GM12878 (cell line): Measurements from ENCODE around the gene GPC6. TPM values are rescaled to one million over a fixed set of nuclear protein-coding genes. Genes with fewer than 3 reads are reported as not detected.

ENCODE experiments used
- ATAC-seq: fragments of 200-7000 bp; cut with Tn5 transposase; 3 replicates; pipeline ENCODE4 v1.9.1; 2020; ENCODE audit warnings: mild to moderate bottlenecking, moderate library complexity
- BruUV-seq: library from RNA; stranded (reverse); fragments of 400-500 nt; replicated peaks from 2 replicates; lab custom pipeline; 2021; lab: Mats Ljungman, UMichigan
- CTCF ChIA-PET: fragments of 300-600 bp; sonication (Branson Sonifier 250); formaldehyde crosslinking; extraction: SDS; loops from one replicate; lab custom pipeline; 2021; ENCODE audit warnings: inconsistent platforms; lab: Yijun Ruan, JAX
- POLR2A ChIA-PET: fragments of 350-600 bp; formaldehyde crosslinking; extraction: SDS; loops from one replicate; lab custom pipeline; 2021; ENCODE audit warnings: inconsistent platforms; lab: Charles Lee
- RAD21 ChIA-PET: fragments of 300-600 bp; sonication (Branson Sonifier 250); formaldehyde crosslinking; loops from one replicate; lab custom pipeline; 2023; ENCODE audit warnings: antibody characterized with exemption; ENCODE audit not compliant: unreplicated experiment; lab: Charles Lee
- SMC1A ChIA-PET: fragments of 300-600 bp; sonication (Branson Sonifier 250); formaldehyde crosslinking; loops from one replicate; lab custom pipeline; 2023; ENCODE audit not compliant: unreplicated experiment, uncharacterized antibody; lab: Charles Lee
- DNase-seq: peaks from one replicate; pipeline ENCODE4 v3.0.0-alpha.2; 2011; ENCODE audit warnings: low read depth, low spot score
- FAIRE-seq: peaks from 3 replicates; lab custom pipeline; 2011; peaks lifted over from hg19 to GRCh38; lab: Jason Lieb, UNC
- H2AFZ ChIP-seq: 2 replicates; pipeline ENCODE4 v1.6.0; 2011; ENCODE audit warnings: low read depth, low read length, control low read depth; ENCODE audit not compliant: control insufficient read depth
- H3K27ac ChIP-seq: 2 replicates; pipeline ENCODE4 v1.5.1; 2011; ENCODE audit warnings: control low read depth; ENCODE audit not compliant: control insufficient read depth, insufficient read depth
- H3K27me3 ChIP-seq, 2 experiments: replicated peaks in 1 of 2; 2 replicates each; pipeline versions ENCODE4 v1.6.0 to v1.6.1; 2011; ENCODE audit warnings: low read length in 1 of 2; ENCODE audit not compliant: control insufficient read depth in 2 of 2, insufficient read depth in 2 of 2
- H3K36me3 ChIP-seq, 2 experiments: 2 replicates each; pipeline ENCODE4 v1.5.1; 2011; ENCODE audit warnings: low read length in 1 of 2; ENCODE audit not compliant: control insufficient read depth in 2 of 2, insufficient read depth in 2 of 2
- H3K4me1 ChIP-seq: 2 replicates; pipeline ENCODE4 v1.6.1; 2011; ENCODE audit warnings: mild to moderate bottlenecking, low read length, moderate library complexity, mixed read lengths; ENCODE audit not compliant: control insufficient read depth, insufficient read depth
- H3K4me2 ChIP-seq: 2 replicates; pipeline ENCODE4 v1.6.0; 2011; ENCODE audit warnings: control low read depth; ENCODE audit not compliant: control insufficient read depth, insufficient read depth
- H3K4me3 ChIP-seq: fragments of 200-600 bp; sonication (generic); 2 replicates; pipeline ENCODE4 v1.5.1; 2016
- H3K79me2 ChIP-seq: 2 replicates; pipeline ENCODE4 v1.6.0; 2011; ENCODE audit warnings: low read length; ENCODE audit not compliant: control insufficient read depth, insufficient read depth
- H3K9ac ChIP-seq: 2 replicates; pipeline ENCODE4 v1.8.0; 2011; ENCODE audit warnings: low read length, control low read depth, mixed read lengths; ENCODE audit not compliant: control insufficient read depth, insufficient read depth
- H3K9me3 ChIP-seq: replicated peaks from 3 replicates; pipeline ENCODE4 v1.5.1; 2011; ENCODE audit warnings: mild to moderate bottlenecking, low read length; ENCODE audit not compliant: control insufficient read depth, insufficient read depth
- H4K20me1 ChIP-seq: 2 replicates; pipeline ENCODE4 v1.6.0; 2011; ENCODE audit not compliant: control insufficient read depth, insufficient read depth
- ASH2L ChIP-seq: fragments of 300-600, 200-600 bp; sonication (generic); IDR thresholded peaks from 2 replicates; pipeline ENCODE4 v1.6.1; 2017; ENCODE audit warnings: low read depth, mild to moderate bottlenecking, borderline replicate concordance
- CHD4 ChIP-seq: fragments of 200-600 bp; sonication (generic); IDR thresholded peaks from 2 replicates; pipeline ENCODE4 v1.6.1; 2016; ENCODE audit warnings: mild to moderate bottlenecking
- FOXM1 ChIP-seq: IDR thresholded peaks from 2 replicates; pipeline ENCODE4 v1.6.1; 2012; ENCODE audit warnings: low read depth, mild to moderate bottlenecking, inconsistent platforms, low read length, moderate library complexity
- KLF5 ChIP-seq: fragments of 450-650 bp; IDR thresholded peaks from 2 replicates; pipeline ENCODE4 v1.6.1; 2014; ENCODE audit warnings: mild to moderate bottlenecking; ENCODE audit not compliant: partially characterized antibody
- MYB ChIP-seq: fragments of 150-350 bp; IDR thresholded peaks from 2 replicates; pipeline ENCODE4 v1.6.1; 2014; ENCODE audit warnings: mild to moderate bottlenecking, low read depth, low read length, borderline replicate concordance
- NFXL1 ChIP-seq: fragments of 450-650 bp; IDR thresholded peaks from 2 replicates; pipeline ENCODE4 v1.6.1; 2017; ENCODE audit warnings: antibody characterized with exemption, mild to moderate bottlenecking, borderline replicate concordance
- POLR2AphosphoS2 ChIP-seq: IDR thresholded peaks from 2 replicates; pipeline ENCODE4 v1.6.1; 2011; ENCODE audit warnings: low read depth, mild to moderate bottlenecking, low read length, improper control_type of control experiment, moderate library complexity
- RAD51 ChIP-seq: fragments of 450-650 bp; IDR thresholded peaks from 2 replicates; pipeline ENCODE4 v1.6.1; 2016; ENCODE audit warnings: moderate library complexity, mild to moderate bottlenecking, inconsistent platforms
- RBBP5 ChIP-seq: fragments of 200-600 bp; sonication (generic); conservative IDR thresholded peaks from 2 replicates; pipeline ENCODE4 v1.6.1; 2016
- RCOR1 ChIP-seq: conservative IDR thresholded peaks from 2 replicates; pipeline ENCODE4 v1.6.1; 2012; ENCODE audit warnings: low read depth, low read length, improper control_type of control experiment
- RFX5 ChIP-seq: IDR thresholded peaks from 2 replicates; pipeline ENCODE4 v1.6.1; 2011; ENCODE audit warnings: low read depth, low read length, improper control_type of control experiment
- TCF7 ChIP-seq: IDR thresholded peaks from 2 replicates; pipeline ENCODE4 v1.6.1; 2014; ENCODE audit warnings: antibody characterized with exemption, borderline replicate concordance
- ZSCAN29 ChIP-seq: fragments of 450-650 bp; IDR thresholded peaks from 2 replicates; pipeline ENCODE4 v1.6.1; 2017; ENCODE audit warnings: mild to moderate bottlenecking, moderate library complexity
- WGBS: methylation state at CpG from one replicate; pipeline ENCODE4 v1.1.6; 2016; ENCODE audit warnings: low lambda C conversion rate; ENCODE audit not compliant: insufficient replicate concordance, insufficient coverage; ENCODE audit errors: missing lambda C conversion rate; 5-methylcytosine and 5-hydroxymethylcytosine counted together
- in situ Hi-C: fragments of 300-500 bp; cut with MboI; formaldehyde crosslinking; loops from 9 replicates; pipeline ENCODE4 v1.14.3; 2018; ENCODE audit warnings: mixed read lengths
- intact Hi-C: fragments of 100-400 bp; cut with micrococcal nuclease; formaldehyde crosslinking; loops from one replicate; pipeline ENCODE4 v1.14.2; 2022; ENCODE audit not compliant: unreplicated experiment
- polyA plus RNA-seq, 11 experiments: library from polyadenylated mRNA; depleted of rRNA in 4 of 11; unstranded in 6 of 11; stranded (reverse) in 5 of 11; fragments of >200 nt; fragmentation: Nextera tagmentation in 4 of 11; fragmentation: Illumina TruSeq in 1 of 11; extraction: Ambion mirVana in 4 of 11; extraction: Trizol in 1 of 11; gene quantifications; 1 replicate in 1 of 11; 2 replicates in 10 of 11; pipeline versions ENCODE4 v1.2.1 to v1.2.3, GENCODE V29; 2011 to 2016; ENCODE audit warnings: inconsistent platforms in 2 of 11, missing spikeins in 2 of 11, low read depth in 1 of 11
- total RNA-seq, 4 experiments: library from RNA; depleted of rRNA in 3 of 4; stranded (reverse); fragments of >200 nt in 3 of 4; fragmentation: Illumina TruSeq in 1 of 4; extraction: Trizol in 1 of 4; gene quantifications; 2 replicates each; pipeline versions ENCODE4 v1.2.1 to v1.2.3, GENCODE V29; 2013 to 2021
- TF ChIP-seq, protein P1 (sequence below): fragments of 450-650 bp; IDR thresholded peaks from 2 replicates; pipeline ENCODE4 v1.6.1; 2016; ENCODE audit warnings: mild to moderate bottlenecking

The GPC6 gene
- total and polyA plus RNA-seq, 10 of the 15 experiments (the other 5 are each of a cell fraction or from before 2014, with no cell fraction given): 0.03 to 0.04 (median 0.03) TPM; not detected in 7

- H4K20me1 ChIP-seq: no peaks in the 10 kb centered on the region
- H3K9ac ChIP-seq: no peak overlapping the region
- no peaks in the 10 kb centered on the region for H3K79me2 ChIP-seq
- no peaks in the 10 kb centered on the region for H3K36me3 ChIP-seq
- no peak for ATAC-seq
- ChIA-PET CTCF (no interaction called here), RAD21 (no interaction called here), POLR2A (no interaction called here), SMC1A (no interaction called here)
- no peak for FAIRE-seq
- in situ Hi-C loops: no loop called here
- no peak for DNase-seq
- BruUV-seq: no TSS peak
- 16% methylated on average over 5 of the region's 5 CpGs for WGBS
- no peak overlapping the region for H3K27ac ChIP-seq
- H3K4me3 ChIP-seq: no peak overlapping the region
- H2AFZ ChIP-seq: no peak overlapping the region
- H3K9me3 ChIP-seq: no peaks in the 10 kb centered on the region
- H3K4me1 ChIP-seq: no peaks in the 10 kb centered on the region
- TF ChIP-seq NFXL1 (no peak), RBBP5 (no peak), RCOR1 (no peak), FOXM1 (no peak), ASH2L (no peak), RAD51 (no peak), ZSCAN29 (no peak), TCF7 (no peak), KLF5 (no peak), MYB (no peak), POLR2AphosphoS2 (no peak), RFX5 (no peak), CHD4 (no peak)
- TF ChIP-seq, protein P1, sequence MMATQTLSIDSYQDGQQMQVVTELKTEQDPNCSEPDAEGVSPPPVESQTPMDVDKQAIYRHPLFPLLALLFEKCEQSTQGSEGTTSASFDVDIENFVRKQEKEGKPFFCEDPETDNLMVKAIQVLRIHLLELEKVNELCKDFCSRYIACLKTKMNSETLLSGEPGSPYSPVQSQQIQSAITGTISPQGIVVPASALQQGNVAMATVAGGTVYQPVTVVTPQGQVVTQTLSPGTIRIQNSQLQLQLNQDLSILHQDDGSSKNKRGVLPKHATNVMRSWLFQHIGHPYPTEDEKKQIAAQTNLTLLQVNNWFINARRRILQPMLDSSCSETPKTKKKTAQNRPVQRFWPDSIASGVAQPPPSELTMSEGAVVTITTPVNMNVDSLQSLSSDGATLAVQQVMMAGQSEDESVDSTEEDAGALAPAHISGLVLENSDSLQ: no peak
- H3K4me2 ChIP-seq: no peak overlapping the region
- intact Hi-C loops: no loop called here
- no peaks in the 10 kb centered on the region for H3K27me3 ChIP-seq
Measured at GRCh38 chr13:94169454-94170144, 943.0 kb downstream of the GPC6 start.
